Loucy (cell line): ENCODE measurements around the gene NAB1.
A peak's percentile ranks its signal among the peaks of the same experiment; 100 is the strongest.

ENCODE experiments used
- H2AFZ ChIP-seq: fragments of 200-600 bp; sonication (generic); 2 replicates; pipeline ENCODE4 v1.6.0; 2016; ENCODE audit warnings: antibody characterized with exemption, mild to moderate bottlenecking, low read length, moderate library complexity
- H3F3A ChIP-seq: fragments of 200-600 bp; 2 replicates; pipeline ENCODE4 v1.6.0; 2016; ENCODE audit warnings: antibody characterized with exemption, low read depth, mild to moderate bottlenecking
- H3K27me3 ChIP-seq: fragments of 200-600 bp; sonication (generic); 2 replicates; pipeline ENCODE4 v1.6.1; 2014; ENCODE audit warnings: low read length, mild to moderate bottlenecking; ENCODE audit not compliant: insufficient read depth, poor library complexity, severe bottlenecking
- H3K36me3 ChIP-seq: fragments of 200-600 bp; sonication (generic); 2 replicates; pipeline ENCODE4 v1.6.1; 2016; ENCODE audit warnings: low read length; ENCODE audit not compliant: insufficient read depth
- H3K4me1 ChIP-seq: fragments of 200-600 bp; sonication (generic); 2 replicates; pipeline ENCODE4 v1.5.1; 2014; ENCODE audit warnings: low read length, mild to moderate bottlenecking; ENCODE audit not compliant: insufficient read depth, poor library complexity, severe bottlenecking
- H3K4me2 ChIP-seq: fragments of 200-600 bp; sonication (generic); 2 replicates; pipeline ENCODE4 v1.6.0; 2014; ENCODE audit warnings: antibody characterized with exemption, low read length, low read depth, mild to moderate bottlenecking; ENCODE audit not compliant: poor library complexity, severe bottlenecking
- H3K4me3 ChIP-seq: fragments of 200-600 bp; sonication (generic); 2 replicates; pipeline ENCODE4 v1.5.1; 2014; ENCODE audit warnings: low read length, mild to moderate bottlenecking, mixed read lengths; ENCODE audit not compliant: poor library complexity, severe bottlenecking
- H3K79me2 ChIP-seq: fragments of 200-600 bp; sonication (generic); 2 replicates; pipeline ENCODE4 v1.6.1; 2014; ENCODE audit warnings: low read length; ENCODE audit not compliant: insufficient read depth
- H3K9ac ChIP-seq: fragments of 200-600 bp; sonication (generic); 2 replicates; pipeline ENCODE4 v1.6.0; 2014; ENCODE audit warnings: mild to moderate bottlenecking, low read depth, low read length, moderate library complexity; ENCODE audit not compliant: poor library complexity, severe bottlenecking
- H3K9me2 ChIP-seq: fragments of 200-600 bp; sonication (generic); replicated peaks from 2 replicates; pipeline ENCODE4 v1.6.1; 2016; ENCODE audit warnings: low read depth, low read length, mixed read lengths
- H3K9me3 ChIP-seq: fragments of 200-600 bp; sonication (generic); 2 replicates; pipeline ENCODE4 v1.6.1; 2014; ENCODE audit warnings: mild to moderate bottlenecking, antibody characterized with exemption, low read length, low read depth; ENCODE audit not compliant: insufficient read depth
- H4K20me1 ChIP-seq: fragments of 200-600 bp; sonication (generic); 2 replicates; pipeline ENCODE4 v1.6.0; 2014; ENCODE audit warnings: antibody characterized with exemption, low read length, mild to moderate bottlenecking; ENCODE audit not compliant: insufficient read depth, poor library complexity, severe bottlenecking
- EZH2phosphoT487 ChIP-seq: fragments of 200-600 bp; IDR thresholded peaks from 2 replicates; pipeline ENCODE4 v1.6.1; 2018; ENCODE audit warnings: antibody characterized with exemption, mild to moderate bottlenecking, moderate library complexity, borderline replicate concordance
- TF ChIP-seq, protein P1 (sequence below): fragments of 200-600 bp; sonication (generic); conservative IDR thresholded peaks from 2 replicates; pipeline ENCODE4 v1.5.1; 2014; ENCODE audit warnings: mild to moderate bottlenecking, antibody characterized with exemption, low read length

NAB1 gene

GRCh38 chr2:190646780-190647522 is 1.9 kb upstream of the NAB1 start:
- Histone ChIP-seq H3K4me1 (peaks cover 42% of the 10 kb centered on the region), H3K36me3 (no peaks in the 10 kb centered on the region), H2AFZ (no peak overlapping the region), H3K79me2 (peaks cover 29% of the 10 kb centered on the region), H4K20me1 (peaks cover 22% of the 10 kb centered on the region), H3K4me3 (no peak overlapping the region), H3K9ac (no peak overlapping the region), H3K9me3 (no peaks in the 10 kb centered on the region), H3K4me2 (peak overlapping the region; percentile 3), H3F3A (peaks cover 3% of the 10 kb centered on the region; the same call in 1 of the 2 replicates), H3K27me3 (no peaks in the 10 kb centered on the region), H3K9me2 (no peaks in the 10 kb centered on the region)
- TF ChIP-seq, protein P1, sequence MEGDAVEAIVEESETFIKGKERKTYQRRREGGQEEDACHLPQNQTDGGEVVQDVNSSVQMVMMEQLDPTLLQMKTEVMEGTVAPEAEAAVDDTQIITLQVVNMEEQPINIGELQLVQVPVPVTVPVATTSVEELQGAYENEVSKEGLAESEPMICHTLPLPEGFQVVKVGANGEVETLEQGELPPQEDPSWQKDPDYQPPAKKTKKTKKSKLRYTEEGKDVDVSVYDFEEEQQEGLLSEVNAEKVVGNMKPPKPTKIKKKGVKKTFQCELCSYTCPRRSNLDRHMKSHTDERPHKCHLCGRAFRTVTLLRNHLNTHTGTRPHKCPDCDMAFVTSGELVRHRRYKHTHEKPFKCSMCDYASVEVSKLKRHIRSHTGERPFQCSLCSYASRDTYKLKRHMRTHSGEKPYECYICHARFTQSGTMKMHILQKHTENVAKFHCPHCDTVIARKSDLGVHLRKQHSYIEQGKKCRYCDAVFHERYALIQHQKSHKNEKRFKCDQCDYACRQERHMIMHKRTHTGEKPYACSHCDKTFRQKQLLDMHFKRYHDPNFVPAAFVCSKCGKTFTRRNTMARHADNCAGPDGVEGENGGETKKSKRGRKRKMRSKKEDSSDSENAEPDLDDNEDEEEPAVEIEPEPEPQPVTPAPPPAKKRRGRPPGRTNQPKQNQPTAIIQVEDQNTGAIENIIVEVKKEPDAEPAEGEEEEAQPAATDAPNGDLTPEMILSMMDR, result no peak
- TF ChIP-seq EZH2phosphoT487, result no peak

DNA sequence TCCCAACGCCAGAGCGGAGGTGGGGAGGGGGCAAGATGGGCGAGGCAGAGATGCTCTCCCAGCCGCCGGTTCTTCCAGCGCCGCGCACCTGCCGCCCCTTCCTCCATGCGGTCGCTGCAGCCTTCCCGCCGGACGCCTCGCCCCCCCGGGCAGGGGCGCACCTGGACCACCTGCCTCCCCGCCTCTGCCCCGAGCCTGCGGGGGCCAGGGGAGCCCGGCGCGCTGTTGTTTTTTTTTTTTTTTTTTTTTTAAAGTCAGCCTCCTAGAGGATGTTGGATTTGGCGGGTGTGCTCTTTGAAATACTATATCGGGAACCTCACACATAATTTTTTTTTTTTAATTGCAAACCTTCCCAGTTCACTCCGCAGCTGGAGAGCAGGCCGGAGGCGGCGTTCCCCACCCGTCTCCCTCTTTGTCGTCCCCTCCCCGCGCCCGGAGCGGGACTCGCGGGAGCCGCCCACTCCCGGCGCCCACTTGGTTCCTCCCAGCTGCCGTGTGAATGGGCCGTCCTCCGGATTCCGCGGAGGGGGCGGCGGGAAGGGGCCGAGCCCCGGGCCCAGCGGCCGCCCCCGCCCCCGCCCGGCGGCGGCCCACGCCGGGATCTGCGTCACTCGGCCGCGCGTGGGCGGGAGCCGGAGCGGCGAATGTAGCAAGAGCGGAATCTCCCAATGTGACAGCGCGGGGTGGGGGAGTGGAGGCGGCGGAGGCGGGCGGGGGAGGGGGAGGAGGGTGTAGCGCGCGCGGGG is 421 bp upstream of the NAB1 start:
- H3K79me2 ChIP-seq, result peaks cover 44% of the 10 kb centered on the region
- H3K9me2 ChIP-seq, result no peaks in the 10 kb centered on the region
- H3K9me3 ChIP-seq, result no peaks in the 10 kb centered on the region
- peak overlapping the region; percentile 82 for H3K4me3 ChIP-seq
- H3K4me1 ChIP-seq, result peaks cover 55% of the 10 kb centered on the region
- H3K27me3 ChIP-seq, result no peaks in the 10 kb centered on the region
- H3K9ac ChIP-seq, result peak overlapping the region; percentile 85
- H3K36me3 ChIP-seq, result no peaks in the 10 kb centered on the region
- H3F3A ChIP-seq, result peaks cover 3% of the 10 kb centered on the region; the same call in 1 of the 2 replicates
- no peak for TF ChIP-seq EZH2phosphoT487
- TF ChIP-seq, protein P1, result no peak
- H3K4me2 ChIP-seq, result peak overlapping the region; percentile 69
- H4K20me1 ChIP-seq, result peaks cover 35% of the 10 kb centered on the region
- peak overlapping the region; percentile 92 for H2AFZ ChIP-seq

DNA sequence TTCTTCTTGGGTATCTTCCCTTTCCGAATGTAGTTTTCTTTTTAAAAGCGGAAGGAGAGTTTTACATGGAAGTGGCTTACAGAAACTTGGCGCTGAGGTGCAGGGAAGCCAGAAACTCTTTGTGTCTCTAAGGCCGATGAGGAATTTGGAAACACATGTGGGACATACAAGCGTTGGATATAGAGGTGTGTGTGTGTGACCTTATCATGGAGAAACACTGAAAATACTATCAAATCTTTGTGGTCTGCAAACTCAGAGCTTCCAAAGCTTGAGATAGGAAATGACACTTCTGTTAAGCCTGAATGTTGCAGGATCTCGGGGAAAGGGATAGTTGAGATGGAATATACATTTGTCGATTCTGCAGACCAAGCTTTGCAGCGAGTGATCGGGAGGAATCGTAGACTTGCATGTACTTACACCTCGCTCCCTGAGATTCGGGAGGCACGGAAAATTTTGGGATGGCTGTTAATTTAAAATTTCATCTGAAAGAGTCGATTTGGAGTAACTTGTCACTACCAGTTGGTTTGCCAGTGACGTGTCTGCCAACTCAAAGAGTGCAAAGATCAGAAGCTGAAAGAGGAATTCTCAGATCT is 1.0 kb downstream of the NAB1 start:
- Histone ChIP-seq H3K9me3 (no peaks in the 10 kb centered on the region), H3K36me3 (no peaks in the 10 kb centered on the region), H3K9me2 (no peaks in the 10 kb centered on the region), H3K4me3 (peak overlapping the region; percentile 77), H2AFZ (peak overlapping the region; percentile 48), H3F3A (peaks cover 2% of the 10 kb centered on the region; the same call in 1 of the 2 replicates), H3K4me1 (peaks cover 69% of the 10 kb centered on the region), H3K4me2 (peak overlapping the region; percentile 92), H3K27me3 (no peaks in the 10 kb centered on the region), H3K79me2 (peaks cover 58% of the 10 kb centered on the region), H3K9ac (peak overlapping the region; percentile 78), H4K20me1 (peaks cover 43% of the 10 kb centered on the region)
- TF ChIP-seq, protein P1, result no peak
- no peak for TF ChIP-seq EZH2phosphoT487
